IMR-90 (cell line): Measurements from ENCODE around the gene GLCCI1. TPM values are rescaled to one million over a fixed set of nuclear protein-coding genes. Genes with fewer than 3 reads are reported as not detected.

Source experiments
- ATAC-seq: fragments of 200-7000 bp; cut with Tn5 transposase; 2 replicates; pipeline ENCODE4 v1.9.1; 2020; ENCODE audit warnings: low read depth, mild to moderate bottlenecking, moderate library complexity
- BruUV-seq: library from RNA; stranded (reverse); fragments of 400-500 nt; replicated peaks from 2 replicates; lab custom pipeline; 2021; lab: Mats Ljungman, UMichigan
- CTCF ChIA-PET: fragments of 300-600 bp; formaldehyde crosslinking; extraction: SDS; loops from one replicate; lab custom pipeline; 2021; ENCODE audit warnings: antibody characterized with exemption; lab: Yijun Ruan, JAX
- POLR2A ChIA-PET: fragments of 300-600 bp; sonication (Branson Sonifier 250); formaldehyde crosslinking; loops from one replicate; lab custom pipeline; 2022; ENCODE audit warnings: antibody characterized with exemption; ENCODE audit not compliant: unreplicated experiment; lab: Charles Lee
- DNase-seq: peaks from one replicate; pipeline ENCODE4 v3.0.0; 2013
- H2AFZ ChIP-seq: replicated peaks from 2 replicates; pipeline ENCODE3; 2013; ENCODE audit warnings: low read length, mild to moderate bottlenecking; ENCODE audit not compliant: poor library complexity
- H2AK5ac ChIP-seq: 2 replicates; pipeline ENCODE4 v1.6.1; 2013; ENCODE audit warnings: low read depth, low read length, inconsistent platforms
- H2AK9ac ChIP-seq: replicated peaks from 2 replicates; pipeline ENCODE3; 2013; ENCODE audit warnings: mild to moderate bottlenecking, low read depth, low read length, moderate library complexity; ENCODE audit not compliant: poor library complexity
- H2BK120ac ChIP-seq: 2 replicates; pipeline ENCODE4 v1.6.1; 2013; ENCODE audit warnings: low read depth, low read length, inconsistent platforms
- H2BK15ac ChIP-seq: 3 replicates; pipeline ENCODE4 v1.6.1; 2013; ENCODE audit warnings: low read depth, low read length, inconsistent platforms
- H2BK20ac ChIP-seq: 2 replicates; pipeline ENCODE4 v1.6.1; 2013; ENCODE audit warnings: low read depth, mild to moderate bottlenecking, inconsistent platforms, low read length, moderate library complexity
- H2BK5ac ChIP-seq: 2 replicates; pipeline ENCODE4 v1.6.1; 2013; ENCODE audit warnings: mild to moderate bottlenecking, low read depth, low read length, inconsistent platforms; ENCODE audit not compliant: poor library complexity, severe bottlenecking
- H3K14ac ChIP-seq: replicated peaks from 2 replicates; pipeline ENCODE4 v1.6.1; 2013; ENCODE audit warnings: low read depth, low read length, inconsistent platforms
- H3K18ac ChIP-seq: 2 replicates; pipeline ENCODE4 v1.6.1; 2013; ENCODE audit warnings: low read depth, low read length, control low read depth
- H3K23ac ChIP-seq: 2 replicates; pipeline ENCODE4 v1.6.1; 2013; ENCODE audit warnings: low read depth, low read length, inconsistent platforms
- H3K27ac ChIP-seq: 2 replicates; pipeline ENCODE4 v1.5.1; 2013; ENCODE audit warnings: mild to moderate bottlenecking, control low read depth, low read length; ENCODE audit not compliant: insufficient read depth
- H3K27me3 ChIP-seq: 2 replicates; pipeline ENCODE4 v1.6.1; 2013; ENCODE audit warnings: low read length; ENCODE audit not compliant: control insufficient read depth, insufficient read depth
- H3K36me3 ChIP-seq: 2 replicates; pipeline ENCODE4 v1.6.1; 2013; ENCODE audit warnings: low read length, mixed read lengths; ENCODE audit not compliant: control insufficient read depth, insufficient read depth
- H3K4ac ChIP-seq: 2 replicates; pipeline ENCODE4 v1.6.1; 2013; ENCODE audit warnings: low read depth, low read length, inconsistent platforms
- H3K4me1 ChIP-seq: 2 replicates; pipeline ENCODE4 v1.6.1; 2013; ENCODE audit warnings: low read length, mixed read lengths; ENCODE audit not compliant: control insufficient read depth, insufficient read depth
- H3K4me2 ChIP-seq: 2 replicates; pipeline ENCODE4 v1.6.1; 2013; ENCODE audit warnings: low read depth, mild to moderate bottlenecking, control low read depth, low read length, moderate library complexity
- H3K4me3 ChIP-seq: 2 replicates; pipeline ENCODE4 v1.5.1; 2013; ENCODE audit warnings: low read depth, mild to moderate bottlenecking, control low read depth, low read length, moderate library complexity; ENCODE audit not compliant: insufficient read depth
- H3K56ac ChIP-seq: 2 replicates; pipeline ENCODE4 v1.6.1; 2013; ENCODE audit warnings: low read length, inconsistent platforms; ENCODE audit not compliant: insufficient read depth; ENCODE audit errors: extremely low read depth
- H3K79me1 ChIP-seq, 2 experiments: 2 replicates each; pipeline ENCODE4 v1.6.1; 2013; ENCODE audit warnings: low read length in 2 of 2, inconsistent platforms in 1 of 2, low read depth in 1 of 2
- H3K9ac ChIP-seq: 2 replicates; pipeline ENCODE4 v1.6.1; 2013; ENCODE audit warnings: low read depth, low read length, control low read depth
- H3K9me1 ChIP-seq: 2 replicates; pipeline ENCODE4 v1.6.1; 2013; ENCODE audit warnings: low read length, inconsistent platforms; ENCODE audit not compliant: insufficient read depth
- H3K9me3 ChIP-seq: 2 replicates; pipeline ENCODE4 v1.6.1; 2013; ENCODE audit warnings: low read length; ENCODE audit not compliant: control insufficient read depth, insufficient read depth
- H4K20me1 ChIP-seq: 2 replicates; pipeline ENCODE4 v1.6.1; 2013; ENCODE audit warnings: low read length, inconsistent platforms; ENCODE audit not compliant: insufficient read depth
- H4K5ac ChIP-seq: 2 replicates; pipeline ENCODE4 v1.6.1; 2013; ENCODE audit warnings: mild to moderate bottlenecking, low read depth, low read length, control low read depth
- H4K8ac ChIP-seq, 2 experiments: 2 replicates each; pipeline ENCODE4 v1.6.1; 2013; ENCODE audit warnings: low read depth in 2 of 2, low read length in 2 of 2, control low read depth in 1 of 2, inconsistent platforms in 1 of 2
- H4K91ac ChIP-seq: 2 replicates; pipeline ENCODE4 v1.6.1; 2013; ENCODE audit warnings: low read depth, low read length, inconsistent platforms; ENCODE audit not compliant: insufficient read depth
- CEBPB ChIP-seq: IDR thresholded peaks from 2 replicates; pipeline ENCODE4 v1.6.1; 2012; ENCODE audit warnings: low read depth, low read length, improper control_type of control experiment
- MAFK ChIP-seq: IDR thresholded peaks from 2 replicates; pipeline ENCODE4 v1.6.1; 2012; ENCODE audit warnings: low read depth, low read length, improper control_type of control experiment
- MAZ ChIP-seq: IDR thresholded peaks from 2 replicates; pipeline ENCODE4 v1.6.1; 2012; ENCODE audit warnings: low read depth, mild to moderate bottlenecking, low read length, improper control_type of control experiment, moderate library complexity, borderline replicate concordance
- MXI1 ChIP-seq: IDR thresholded peaks from 2 replicates; pipeline ENCODE4 v1.6.1; 2012; ENCODE audit warnings: low read depth, mild to moderate bottlenecking, low read length, moderate library complexity, borderline replicate concordance
- NFE2L2 ChIP-seq: fragments of 150-350 bp; IDR thresholded peaks from 2 replicates; pipeline ENCODE4 v1.6.1; 2016; ENCODE audit warnings: low read depth, mild to moderate bottlenecking, low read length
- dilution Hi-C: fragments of 300-500 bp; cut with HindIII; formaldehyde crosslinking; loops from one replicate; pipeline ENCODE4 v1.14.3; 2018; ENCODE audit warnings: low sequenced_read_pairs; ENCODE audit not compliant: unreplicated experiment
- in situ Hi-C: fragments of 300-500 bp; cut with MboI; formaldehyde crosslinking; loops from 3 replicates; pipeline ENCODE4 v1.14.3; 2019; ENCODE audit warnings: low sequenced_read_pairs, inconsistent platforms, mixed read lengths
- intact Hi-C: fragments of 100-400 bp; cut with micrococcal nuclease; formaldehyde crosslinking; loops from 2 replicates; pipeline ENCODE4 v1.10.0; 2022
- polyA plus RNA-seq, 3 experiments: library from polyadenylated mRNA; depleted of rRNA; stranded (reverse); fragments of >200 nt; gene quantifications; 2 replicates each; pipeline ENCODE4 v1.2.3, GENCODE V29; 2012; ENCODE audit warnings: low replicate concordance in 1 of 3
- total RNA-seq: library from RNA; depleted of rRNA; stranded (reverse); fragments of >200 nt; gene quantifications from 2 replicates; pipeline ENCODE4 v1.2.3, GENCODE V29; 2012
- TF ChIP-seq, protein P1 (sequence below): fragments of 150-350 bp; IDR thresholded peaks from 2 replicates; pipeline ENCODE4 v1.6.1; 2016; ENCODE audit warnings: low read depth, mild to moderate bottlenecking, low read length, moderate library complexity, borderline replicate concordance
- TF ChIP-seq, protein P2 (sequence below): conservative IDR thresholded peaks from 2 replicates; pipeline ENCODE4 v1.5.1; 2012; ENCODE audit warnings: mild to moderate bottlenecking, low read depth, low read length, improper control_type of control experiment

Gene GLCCI1
- total and polyA plus RNA-seq, 2 of the 4 experiments (the other 2 are of a cell fraction) = 4.1 to 6.2 TPM

DNA sequence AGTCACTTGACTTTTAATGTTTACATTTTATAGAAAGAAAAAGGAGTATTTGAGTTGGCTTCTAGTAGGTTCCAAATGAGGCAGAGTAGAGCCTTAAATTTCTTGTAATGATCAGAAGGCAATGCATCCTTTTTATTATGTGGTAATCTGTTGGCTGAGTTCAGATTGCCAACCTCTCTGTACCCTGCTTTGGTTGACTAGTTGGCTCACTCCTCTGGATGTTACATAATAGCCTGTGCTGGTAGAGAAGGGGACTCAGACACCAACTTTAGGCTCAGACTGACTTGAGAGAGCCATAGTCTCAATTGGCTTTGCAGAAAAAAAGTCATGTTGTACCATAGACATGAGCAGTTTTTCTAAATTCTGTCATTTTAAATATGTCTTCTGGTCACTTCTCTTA lies 46.8 kb upstream of the GLCCI1 start:
- in situ Hi-C loops (no loop called here), intact Hi-C loops (no loop called here), dilution Hi-C loops (no loop called here)
- no peak overlapping the region for H3K18ac ChIP-seq
- no peak overlapping the region for H3K14ac ChIP-seq
- no peaks in the 10 kb centered on the region for H3K27me3 ChIP-seq
- H2BK15ac ChIP-seq = no peak overlapping the region
- H3K27ac ChIP-seq = no peak overlapping the region
- TF ChIP-seq, protein P1, sequence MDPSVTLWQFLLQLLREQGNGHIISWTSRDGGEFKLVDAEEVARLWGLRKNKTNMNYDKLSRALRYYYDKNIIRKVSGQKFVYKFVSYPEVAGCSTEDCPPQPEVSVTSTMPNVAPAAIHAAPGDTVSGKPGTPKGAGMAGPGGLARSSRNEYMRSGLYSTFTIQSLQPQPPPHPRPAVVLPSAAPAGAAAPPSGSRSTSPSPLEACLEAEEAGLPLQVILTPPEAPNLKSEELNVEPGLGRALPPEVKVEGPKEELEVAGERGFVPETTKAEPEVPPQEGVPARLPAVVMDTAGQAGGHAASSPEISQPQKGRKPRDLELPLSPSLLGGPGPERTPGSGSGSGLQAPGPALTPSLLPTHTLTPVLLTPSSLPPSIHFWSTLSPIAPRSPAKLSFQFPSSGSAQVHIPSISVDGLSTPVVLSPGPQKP = no peak
- TF ChIP-seq MAZ = no peak
- TF ChIP-seq CEBPB = no peak
- no peak for TF ChIP-seq NFE2L2
- TF ChIP-seq, protein P2, sequence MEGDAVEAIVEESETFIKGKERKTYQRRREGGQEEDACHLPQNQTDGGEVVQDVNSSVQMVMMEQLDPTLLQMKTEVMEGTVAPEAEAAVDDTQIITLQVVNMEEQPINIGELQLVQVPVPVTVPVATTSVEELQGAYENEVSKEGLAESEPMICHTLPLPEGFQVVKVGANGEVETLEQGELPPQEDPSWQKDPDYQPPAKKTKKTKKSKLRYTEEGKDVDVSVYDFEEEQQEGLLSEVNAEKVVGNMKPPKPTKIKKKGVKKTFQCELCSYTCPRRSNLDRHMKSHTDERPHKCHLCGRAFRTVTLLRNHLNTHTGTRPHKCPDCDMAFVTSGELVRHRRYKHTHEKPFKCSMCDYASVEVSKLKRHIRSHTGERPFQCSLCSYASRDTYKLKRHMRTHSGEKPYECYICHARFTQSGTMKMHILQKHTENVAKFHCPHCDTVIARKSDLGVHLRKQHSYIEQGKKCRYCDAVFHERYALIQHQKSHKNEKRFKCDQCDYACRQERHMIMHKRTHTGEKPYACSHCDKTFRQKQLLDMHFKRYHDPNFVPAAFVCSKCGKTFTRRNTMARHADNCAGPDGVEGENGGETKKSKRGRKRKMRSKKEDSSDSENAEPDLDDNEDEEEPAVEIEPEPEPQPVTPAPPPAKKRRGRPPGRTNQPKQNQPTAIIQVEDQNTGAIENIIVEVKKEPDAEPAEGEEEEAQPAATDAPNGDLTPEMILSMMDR = no peak
- no peak for TF ChIP-seq MAFK
- no peak for TF ChIP-seq MXI1
- no peak overlapping the region for H2AK9ac ChIP-seq
- no peaks in the 10 kb centered on the region for H3K9me3 ChIP-seq
- H3K4me1 ChIP-seq = no peaks in the 10 kb centered on the region; the same call in 1 of the 2 replicates
- H2AFZ ChIP-seq = no peak overlapping the region
- ATAC-seq (no peak), DNase-seq (no peak)
- no peak overlapping the region for H3K23ac ChIP-seq
- no peak overlapping the region for H4K91ac ChIP-seq
- no peaks in the 10 kb centered on the region for H3K36me3 ChIP-seq
- no peak overlapping the region for H2BK5ac ChIP-seq
- BruUV-seq = no TSS peak
- no peaks in the 10 kb centered on the region for H3K9me1 ChIP-seq
- H3K56ac ChIP-seq = no peak overlapping the region
- ChIA-PET POLR2A (no interaction called here), CTCF (no interaction called here)
- H2AK5ac ChIP-seq = no peak overlapping the region
- no peak overlapping the region for H3K9ac ChIP-seq
- no peak overlapping the region for H3K4me3 ChIP-seq
- H3K4me2 ChIP-seq = no peak overlapping the region
- H2BK120ac ChIP-seq = no peak overlapping the region
- no peaks in the 10 kb centered on the region for H4K20me1 ChIP-seq
- no peak overlapping the region for H3K4ac ChIP-seq
- no peaks in the 10 kb centered on the region for H3K79me1 ChIP-seq
- H4K8ac ChIP-seq = no peak overlapping the region
- no peak overlapping the region for H2BK20ac ChIP-seq
- no peak overlapping the region for H4K5ac ChIP-seq
